ENCODE measurements around the gene AGK. TPM values are rescaled to one million over a fixed set of nuclear protein-coding genes. Genes with fewer than 3 reads are reported as not detected.
"Not testable (repeated sequence)": the region's sequence is repeated elsewhere in the genome, so short reads cannot be mapped to it uniquely, and the experiment has no call there.

AGK gene
- total RNA-seq, 1 donor from 2014 or later, result 32.7 TPM

DNA sequence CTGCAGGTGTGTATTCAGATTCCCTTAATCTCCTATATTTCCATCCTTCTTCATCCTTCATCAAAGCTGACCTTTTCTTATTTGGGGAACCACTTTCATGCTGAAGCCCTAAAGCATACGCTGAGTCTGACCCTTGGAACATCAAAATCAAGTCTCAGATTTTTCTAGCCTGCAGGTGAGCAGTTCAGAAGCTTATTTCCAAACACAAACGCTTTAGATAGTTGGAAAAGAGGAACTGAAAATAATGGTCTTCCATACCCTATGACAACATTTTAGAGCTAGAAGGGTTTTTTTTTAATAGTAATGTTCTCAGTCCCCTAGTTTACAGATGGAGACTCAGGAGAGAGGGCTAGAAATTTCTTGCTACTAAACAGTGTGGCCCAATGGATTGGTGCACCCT, 1.6 kb upstream of the AGK start:
- DNase-seq (ENCODE audit: low spot score), result no peak
- intact Hi-C loops (cut with DNase I), result no loop called here

DNA sequence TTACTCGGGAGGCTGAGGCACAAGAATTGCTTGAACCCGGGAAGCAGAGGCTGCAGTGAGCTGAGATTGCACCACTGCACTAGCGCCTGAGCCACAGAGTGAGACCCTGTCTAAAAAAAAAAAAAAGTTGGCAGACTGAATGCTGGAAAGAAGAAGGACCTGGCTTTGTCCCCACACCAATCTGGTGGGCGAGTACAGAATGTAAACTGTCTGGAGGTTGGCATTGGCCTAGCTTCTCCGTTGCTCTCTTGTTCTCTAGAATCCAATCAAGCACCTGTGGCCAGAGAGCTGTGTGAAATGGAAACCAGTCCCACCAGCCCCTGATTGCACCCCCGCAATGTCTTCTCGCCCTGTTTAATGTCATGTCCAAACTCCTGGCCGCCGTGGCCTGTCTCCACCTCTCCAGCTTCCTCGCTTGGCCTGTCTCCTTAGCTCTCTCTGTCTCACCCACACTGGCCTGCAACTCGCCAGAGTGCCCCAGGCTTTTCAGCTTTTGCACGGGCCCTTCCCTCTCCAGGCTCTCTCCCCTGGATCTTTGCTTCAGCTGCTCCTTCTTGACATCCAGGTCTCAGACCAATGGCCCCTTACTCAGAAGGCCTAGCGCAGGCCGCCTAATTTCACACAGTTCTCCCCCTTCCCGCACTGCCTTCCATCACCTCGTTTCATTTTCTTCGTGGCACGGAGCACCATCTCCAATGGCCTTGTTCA, 670 bp upstream of the AGK start:
- DNase-seq (ENCODE audit: low spot score), result no peak
- intact Hi-C loops (cut with DNase I), result loop anchor here (5.0 to 10.0 kb wide), 2 partner anchors 92 to 856 kb away; partner anchors contain the start of gene NDUFB2

DNA sequence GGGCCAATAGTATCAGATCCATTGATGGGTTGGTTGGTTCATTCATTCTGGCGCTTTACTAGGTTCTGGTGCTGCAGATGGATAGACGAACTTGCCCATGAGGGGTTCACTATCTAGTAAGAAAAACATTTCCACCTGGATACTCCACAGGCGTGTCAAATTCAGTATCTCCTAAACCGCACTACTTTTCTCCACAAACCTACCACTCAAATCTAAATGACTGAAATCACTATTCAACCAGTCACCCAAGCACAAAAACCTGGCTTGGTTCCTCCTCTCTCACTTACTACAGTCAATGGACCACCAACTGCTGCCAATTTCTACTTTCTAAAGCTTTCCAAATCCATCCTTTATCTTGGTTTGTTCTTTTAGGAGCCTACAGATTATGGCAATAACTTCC, 572 bp downstream of the AGK start:
- no peak for DNase-seq (ENCODE audit: low spot score)
- intact Hi-C loops (cut with DNase I), result loop anchor here (5.0 to 10.0 kb wide), 2 partner anchors 91 to 857 kb away; partner anchors contain the start of gene NDUFB2

DNA sequence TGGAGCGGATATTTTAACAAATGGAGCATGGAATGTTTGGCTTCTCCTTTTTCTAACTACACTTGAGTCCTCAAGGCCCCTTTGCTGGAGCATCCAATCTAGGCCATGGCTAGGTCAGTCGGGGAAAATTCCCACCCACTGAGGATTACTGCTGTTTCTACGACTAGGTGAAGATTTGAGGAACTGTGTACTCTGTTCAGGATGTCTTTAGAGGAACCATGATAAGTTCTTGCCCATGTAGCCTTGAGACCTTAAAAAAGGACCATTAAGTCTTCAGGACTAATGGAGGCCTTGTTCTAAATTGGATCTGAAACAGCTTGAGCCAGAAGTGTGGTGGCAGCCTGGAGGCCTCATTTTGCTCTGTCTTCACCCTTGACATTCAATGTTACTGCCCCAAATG, 6.2 kb downstream of the AGK start:
- no peak for DNase-seq (ENCODE audit: low spot score)
- intact Hi-C loops (cut with DNase I), result loop anchor here (10.0 kb wide), 1 partner anchor 863 kb away; the partner anchor contains the start of gene NDUFB2

DNA sequence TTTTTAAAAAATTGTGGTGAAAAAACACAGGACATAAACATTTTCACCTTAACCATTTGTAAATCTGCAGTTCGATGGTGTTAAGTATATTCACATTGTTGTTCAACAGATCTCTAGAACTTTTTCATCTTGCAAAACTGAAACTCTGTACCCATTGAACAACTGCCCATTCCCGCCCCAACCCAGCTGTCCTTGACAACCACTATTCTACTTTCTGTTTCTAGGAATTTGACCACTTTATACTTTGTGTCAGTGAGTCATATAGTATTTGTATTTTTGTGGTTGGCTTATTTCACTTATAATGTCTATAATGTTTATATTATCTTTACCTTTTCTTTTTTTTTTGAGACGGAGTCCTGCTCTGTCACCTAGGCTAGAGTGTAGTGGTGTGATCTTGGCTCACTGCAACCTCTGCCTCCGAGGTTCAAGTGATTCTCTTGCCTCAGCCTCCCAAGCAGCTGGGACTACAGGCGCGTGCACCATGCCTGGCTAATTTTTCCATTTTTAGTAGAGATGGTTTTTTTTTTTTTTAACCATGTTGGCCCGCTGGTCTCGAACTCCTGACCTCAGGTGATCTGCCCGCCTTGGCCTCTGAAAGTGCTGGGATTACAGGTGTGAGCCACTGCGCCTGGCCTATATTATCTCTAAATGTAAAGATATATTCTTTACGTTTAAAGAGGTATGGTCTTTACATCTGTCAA, 6.8 kb downstream of the AGK start:
- not testable (repeated sequence) for DNase-seq (ENCODE audit: low spot score)
- intact Hi-C loops (cut with DNase I), result loop anchor here (10.0 kb wide), 1 partner anchor 863 kb away; the partner anchor contains the start of gene NDUFB2

DNA sequence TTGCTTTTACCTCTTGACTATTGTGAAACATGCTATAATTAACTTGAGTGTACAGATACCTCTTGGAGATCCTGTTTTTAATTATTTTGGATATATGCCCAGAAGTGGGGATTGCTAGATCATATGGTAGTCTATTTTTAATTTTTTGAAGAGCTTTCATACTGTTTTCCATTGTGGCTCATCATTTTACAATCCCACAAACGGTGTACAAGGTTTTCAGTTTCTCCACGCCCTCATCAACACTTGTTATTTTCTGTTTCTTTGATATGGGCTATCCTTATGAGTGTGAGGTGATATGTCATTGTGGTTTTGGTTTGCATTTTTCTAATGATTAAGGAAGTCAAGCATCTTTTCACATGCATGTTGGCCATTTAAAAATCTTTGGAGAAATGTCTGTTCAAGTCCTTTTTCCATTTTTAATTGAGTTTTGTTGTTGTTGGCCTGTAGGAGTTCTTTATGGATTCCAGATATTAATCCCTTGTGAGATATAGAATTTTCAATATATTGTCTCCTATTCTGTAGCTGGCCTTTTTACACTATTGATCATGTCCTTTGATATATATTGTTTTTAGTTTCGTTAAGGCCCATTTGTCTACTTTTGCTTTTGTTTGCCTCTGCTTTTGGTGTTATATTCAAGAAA, 7.5 kb downstream of the AGK start:
- intact Hi-C loops (cut with DNase I), result loop anchor here (10.0 kb wide), 1 partner anchor 864 kb away; the partner anchor contains the start of gene NDUFB2
- no peak for DNase-seq (ENCODE audit: low spot score)

DNA sequence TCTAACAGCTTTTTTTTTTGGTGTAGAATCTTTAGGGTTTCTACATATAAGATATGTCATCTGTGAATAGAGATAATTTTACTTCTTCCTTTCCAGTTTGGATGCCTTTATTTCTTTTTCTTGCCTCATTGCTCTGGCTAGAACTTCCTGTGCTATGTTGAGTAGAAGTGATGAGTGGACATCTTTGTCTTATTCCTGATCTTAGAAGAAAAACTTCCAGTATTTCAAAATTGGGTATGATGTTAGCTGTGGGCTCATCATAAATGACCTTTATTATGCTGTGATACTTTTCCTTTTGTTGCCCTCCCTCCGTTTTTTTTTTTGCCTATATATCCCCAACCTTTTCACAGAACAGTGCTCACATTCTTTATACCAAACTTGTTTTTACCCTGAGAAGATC, 8.8 kb downstream of the AGK start:
- intact Hi-C loops (cut with DNase I), result loop anchor here (10.0 kb wide), 1 partner anchor 865 kb away; the partner anchor contains the start of gene NDUFB2
- DNase-seq (ENCODE audit: low spot score), result no peak

DNA sequence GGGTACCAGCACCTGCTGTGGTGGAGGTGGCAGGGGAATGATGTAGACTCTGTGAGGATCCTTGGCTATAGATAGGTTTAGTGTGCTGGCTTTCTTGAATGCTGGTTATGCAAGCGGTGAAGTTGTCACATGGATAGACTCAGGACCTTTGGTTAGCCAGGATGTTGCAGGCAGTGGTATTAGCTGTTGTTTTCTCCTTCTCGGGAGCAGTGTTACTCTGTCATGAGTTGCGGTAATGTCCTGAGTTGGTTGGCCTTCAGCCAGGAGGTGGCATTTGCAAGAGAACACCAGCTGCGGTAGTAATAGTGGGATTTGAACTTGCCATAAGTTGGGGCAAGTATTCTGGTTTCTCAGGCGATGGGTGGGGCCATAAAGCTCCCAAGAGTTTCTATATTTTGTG, 10.8 kb downstream of the AGK start:
- DNase-seq (ENCODE audit: low spot score), result no peak
- intact Hi-C loops (cut with DNase I), result no loop called here

DNA sequence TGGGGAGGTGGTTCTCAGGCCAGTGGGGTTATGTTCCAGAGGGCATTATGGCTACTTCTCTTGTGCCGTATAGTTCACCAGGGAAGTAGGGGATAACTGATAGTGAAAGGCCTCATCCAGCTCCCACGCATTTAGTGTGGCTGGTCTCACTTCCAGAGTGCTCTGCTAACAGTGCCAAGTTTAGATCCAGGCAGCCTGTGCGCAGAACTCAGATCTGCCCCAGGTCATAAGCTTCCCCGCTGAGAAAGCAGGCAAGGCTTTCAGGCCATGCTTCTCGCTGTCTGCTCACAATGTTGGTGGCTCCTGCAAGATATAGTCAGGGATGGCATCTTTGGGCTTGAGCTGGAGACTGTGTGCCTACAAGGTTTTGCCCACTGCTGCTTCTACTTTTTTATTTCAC, 11.3 kb downstream of the AGK start:
- intact Hi-C loops (cut with DNase I), result no loop called here

DNA sequence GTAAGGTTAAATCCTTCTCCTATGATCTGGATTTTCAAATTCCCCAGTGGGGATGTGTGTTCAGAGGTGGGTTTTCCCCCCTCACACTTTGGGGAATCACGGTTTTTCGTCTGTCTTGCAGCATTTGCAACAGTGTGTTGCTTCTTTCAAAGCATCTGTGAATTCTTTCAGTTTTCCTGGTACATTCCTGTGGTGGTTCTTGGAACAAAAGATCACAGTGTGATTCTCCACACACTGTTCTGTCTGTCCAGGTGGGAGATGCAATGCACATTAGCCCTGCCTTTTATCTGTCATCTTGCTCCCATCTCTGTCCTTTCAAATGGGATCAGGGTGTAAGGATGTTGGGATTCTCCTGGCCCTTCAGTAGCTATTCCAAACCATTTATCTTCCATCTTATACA, 11.8 kb downstream of the AGK start:
- intact Hi-C loops (cut with DNase I), result no loop called here
- DNase-seq (ENCODE audit: low spot score), result no peak

More for the DNA sequence above, 11.3 kb downstream of the AGK start:
- DNase-seq (ENCODE audit: low spot score), result no peak

DNA sequence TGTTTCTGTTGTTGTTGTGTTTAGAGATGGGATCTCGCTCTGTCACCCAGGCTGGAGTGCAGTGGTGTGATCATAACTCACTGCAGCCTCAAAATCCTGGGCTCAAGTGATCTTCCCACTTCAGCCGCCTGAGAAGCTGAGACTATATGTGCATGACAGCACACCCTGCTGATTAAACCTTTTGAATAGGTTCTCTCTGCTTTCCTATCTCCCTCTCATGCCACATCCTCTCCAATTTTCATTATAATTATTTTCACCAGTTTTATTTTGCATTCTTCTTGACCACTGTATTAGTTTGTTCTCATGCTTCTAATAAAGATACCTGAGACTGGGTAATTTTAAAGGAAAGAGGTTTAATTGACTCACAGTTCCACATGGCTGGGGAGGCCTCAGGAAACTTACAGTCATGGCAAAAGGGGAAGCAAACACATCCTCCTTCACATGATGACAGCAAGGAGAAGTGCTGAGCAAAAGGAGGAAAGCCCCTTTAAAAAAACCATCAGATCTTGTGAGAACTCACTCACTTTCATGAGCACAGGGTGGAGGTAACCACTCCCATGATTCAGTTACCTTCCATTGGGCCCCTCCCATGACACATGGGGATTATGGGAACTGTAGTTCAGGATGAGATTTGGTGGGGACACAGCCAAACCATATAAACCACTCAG, 12.9 kb downstream of the AGK start:
- DNase-seq (ENCODE audit: low spot score), result no peak
- intact Hi-C loops (cut with DNase I), result no loop called here

DNA sequence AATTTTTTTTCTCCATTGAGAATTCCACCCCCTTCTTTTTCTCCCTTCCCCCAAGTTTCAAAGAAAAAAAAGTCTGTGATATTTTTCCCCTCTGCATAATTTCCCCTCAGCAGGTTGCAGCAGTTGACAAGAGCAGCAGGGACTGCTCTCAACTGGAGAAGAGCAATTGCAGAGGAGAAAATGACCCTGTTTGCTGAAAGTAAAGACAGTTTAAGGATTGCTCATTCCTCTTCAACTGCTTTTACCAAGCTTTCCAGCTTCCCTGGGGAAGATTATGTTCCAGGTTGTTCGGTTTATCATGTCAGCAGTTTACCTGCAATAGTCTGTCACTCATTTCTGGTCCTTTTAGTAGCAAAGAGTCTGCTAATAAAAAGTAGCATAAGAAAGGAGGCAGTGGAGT, 16.2 kb downstream of the AGK start:
- DNase-seq (ENCODE audit: low spot score), result no peak
- intact Hi-C loops (cut with DNase I), result no loop called here

DNA sequence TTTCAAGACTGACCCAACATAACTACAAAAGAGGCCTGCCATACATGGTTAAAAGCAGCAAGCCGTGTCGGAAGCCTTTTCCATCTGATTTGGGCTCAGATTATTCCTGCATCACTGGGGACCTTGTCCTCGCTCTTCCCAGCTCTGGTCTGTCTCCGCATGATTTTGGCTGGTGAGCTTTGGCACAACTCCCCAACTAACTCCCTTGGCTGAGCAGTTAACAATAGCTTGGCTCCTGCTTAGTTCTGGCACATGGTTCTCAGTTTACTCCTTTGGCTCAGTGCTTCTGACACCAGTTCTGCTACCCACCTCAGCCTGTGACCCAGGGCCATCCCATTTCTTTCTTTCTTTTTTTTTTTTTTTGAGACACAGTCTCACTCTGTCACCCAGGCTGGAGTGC, 17.0 kb downstream of the AGK start:
- no peak for DNase-seq (ENCODE audit: low spot score)
- intact Hi-C loops (cut with DNase I), result no loop called here

DNA sequence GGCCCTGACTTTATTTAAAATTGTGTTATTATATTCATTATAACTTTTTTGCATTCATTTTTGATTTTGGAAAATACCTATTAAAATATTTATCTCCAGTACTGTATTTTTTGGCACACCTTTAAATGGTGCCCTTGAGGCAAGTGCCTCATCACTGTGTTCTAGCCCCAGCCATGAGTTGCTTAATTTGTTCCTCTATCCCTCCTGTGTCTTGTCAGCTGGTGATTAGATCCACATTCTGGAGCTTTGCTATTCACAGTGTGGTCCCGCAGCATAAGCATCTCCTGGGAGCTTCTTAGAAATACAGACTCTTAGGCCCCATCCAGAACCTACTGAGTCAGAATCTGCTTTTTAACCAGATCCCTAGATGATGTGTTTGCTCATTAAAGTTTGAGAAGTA, 19.8 kb downstream of the AGK start:
- intact Hi-C loops (cut with DNase I), result no loop called here
- DNase-seq (ENCODE audit: low spot score), result no peak

DNA sequence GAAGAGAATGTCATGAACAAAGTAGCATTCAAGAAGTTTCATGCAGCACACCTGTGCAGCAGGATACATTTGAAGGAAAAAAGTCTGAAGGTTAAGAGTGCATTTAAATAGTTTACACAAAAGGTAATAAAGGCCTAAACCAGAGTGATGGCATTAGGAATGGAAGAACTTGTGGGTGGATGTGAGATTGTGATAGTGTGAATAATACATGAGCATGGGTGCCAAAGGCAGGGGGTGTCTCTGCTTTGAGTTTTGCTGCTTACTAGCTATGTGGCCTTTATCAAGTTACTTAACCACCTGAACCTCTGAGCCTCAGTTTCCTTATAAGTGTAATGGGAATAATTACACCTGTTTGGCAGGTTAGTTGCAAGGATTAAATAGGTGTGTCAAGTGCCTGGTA, 21.0 kb downstream of the AGK start:
- no peak for DNase-seq (ENCODE audit: low spot score)
- intact Hi-C loops (cut with DNase I), result no loop called here

DNA sequence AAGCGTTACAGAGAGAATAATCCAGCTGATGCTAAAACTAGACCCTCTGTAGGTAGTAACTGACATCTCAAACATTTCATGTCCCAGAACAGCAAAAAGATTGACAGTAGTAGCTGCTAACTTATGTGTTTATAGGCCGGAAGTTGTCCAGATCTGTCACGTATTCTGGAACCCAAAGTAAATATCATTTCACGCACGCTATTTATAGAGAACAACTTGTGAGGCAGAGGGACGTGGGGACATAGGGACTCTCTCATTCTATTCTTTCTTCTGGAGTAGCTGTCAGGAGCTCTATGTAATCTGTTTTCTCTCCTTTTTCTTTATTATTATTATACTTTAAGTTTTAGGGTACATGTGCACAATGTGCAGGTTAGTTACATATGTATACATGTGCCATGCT, 22.3 kb downstream of the AGK start:
- no peak for DNase-seq (ENCODE audit: low spot score)
- intact Hi-C loops (cut with DNase I), result no loop called here

DNA sequence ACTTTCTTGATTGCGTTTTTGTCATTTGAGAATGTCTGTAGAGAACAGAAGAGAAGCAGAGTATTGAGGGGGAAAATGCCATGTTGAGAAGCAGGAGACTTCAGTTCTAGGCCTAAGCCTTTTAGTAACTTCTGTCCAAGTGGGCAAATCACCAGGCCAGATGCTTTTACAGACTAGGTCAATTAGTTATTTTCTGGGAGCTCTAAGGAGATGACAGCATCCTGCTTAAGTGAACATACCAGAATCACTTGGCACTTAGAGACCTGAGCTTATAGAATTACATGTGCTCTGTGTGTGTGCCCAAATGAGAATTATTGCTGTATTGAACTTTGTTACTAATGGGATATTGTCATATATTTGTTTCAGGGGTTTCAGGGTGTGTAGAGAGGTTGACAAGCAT, 24.0 kb downstream of the AGK start:
- intact Hi-C loops (cut with DNase I), result no loop called here
- DNase-seq (ENCODE audit: low spot score), result no peak

DNA sequence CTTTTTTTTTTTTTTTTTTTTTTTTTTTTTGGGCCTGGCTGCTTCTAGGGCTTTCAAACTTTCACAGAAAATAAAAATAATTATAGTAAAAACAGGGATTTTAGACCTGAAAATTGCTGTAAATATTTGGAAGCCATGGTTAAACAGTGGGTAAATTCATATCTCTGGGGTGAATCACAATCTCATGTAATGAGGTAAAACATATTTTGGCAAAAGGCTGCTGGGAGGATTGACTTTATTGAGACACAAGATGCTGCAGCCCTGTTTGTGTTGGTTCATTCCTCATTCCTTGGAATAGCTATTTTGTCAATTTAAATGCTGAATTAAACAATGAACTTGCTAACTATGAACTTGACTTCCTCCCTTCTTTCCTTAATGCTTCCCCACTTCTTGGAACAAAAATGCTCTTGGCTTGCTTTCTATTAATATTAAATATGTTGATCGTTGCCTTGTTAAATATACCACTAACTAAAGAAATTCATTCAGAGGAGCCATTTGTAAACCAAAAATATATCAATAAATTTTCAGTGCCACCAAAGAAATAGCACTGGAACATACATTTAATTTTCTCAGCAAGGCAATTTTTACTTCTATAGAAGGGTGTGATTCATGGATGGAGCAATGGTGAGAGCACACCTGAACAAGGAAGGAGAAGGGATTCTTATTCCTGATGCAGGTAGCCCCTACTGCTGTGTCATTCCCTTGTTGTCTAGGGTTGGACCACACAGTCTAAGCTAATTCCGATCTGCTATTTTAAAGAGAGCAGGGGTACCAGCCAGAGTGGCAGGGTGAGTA, 24.6 kb downstream of the AGK start:
- no peak for DNase-seq (ENCODE audit: low spot score)
- intact Hi-C loops (cut with DNase I), result no loop called here

Measured in cardiac septum (tissue), 1 donor.